Panc1 (cell line): Measurements from ENCODE around the gene SBF2. TPM values are rescaled to one million over a fixed set of nuclear protein-coding genes. Genes with fewer than 3 reads are reported as not detected.
A peak's percentile ranks its signal among the peaks of the same experiment; 100 is the strongest.

Experiments used
- ATAC-seq: fragments of 200-7000 bp; cut with Tn5 transposase; 2 replicates; pipeline ENCODE4 v1.9.1; 2020; ENCODE audit warnings: mild to moderate bottlenecking, moderate library complexity
- BruUV-seq: library from RNA; stranded (reverse); fragments of 400-500 nt; replicated peaks from 2 replicates; lab custom pipeline; 2021; lab: Mats Ljungman, UMichigan
- CTCF ChIA-PET: fragments of 300-600 bp; sonication (Branson Sonifier 250); formaldehyde crosslinking; loops from one replicate; lab custom pipeline; 2022; ENCODE audit warnings: antibody characterized with exemption; lab: Charles Lee
- POLR2A ChIA-PET: fragments of 300-600 bp; sonication (Branson Sonifier 250); formaldehyde crosslinking; loops from one replicate; lab custom pipeline; 2022; ENCODE audit warnings: antibody characterized with exemption; lab: Charles Lee
- DNase-seq: peaks from one replicate; pipeline ENCODE4 v3.0.0-alpha.2; 2010; ENCODE audit warnings: low read depth, low spot score
- H3K27ac ChIP-seq: 2 replicates; pipeline ENCODE4 v1.5.1; 2011; ENCODE audit warnings: mild to moderate bottlenecking, low read length, inconsistent platforms
- H3K27me3 ChIP-seq: fragments of 200-500 bp; sonication (Bioruptor generic); 2 replicates; pipeline ENCODE4 v1.6.0; 2014; ENCODE audit warnings: low read length, inconsistent platforms; ENCODE audit not compliant: control insufficient read depth, insufficient read depth
- H3K36me3 ChIP-seq: fragments of 200-500 bp; sonication (Bioruptor generic); 2 replicates; pipeline ENCODE4 v1.5.1; 2014; ENCODE audit warnings: inconsistent platforms, mild to moderate bottlenecking, low read length, moderate library complexity; ENCODE audit not compliant: control insufficient read depth, insufficient read depth
- H3K4me1 ChIP-seq: 2 replicates; pipeline ENCODE4 v1.5.1; 2011; ENCODE audit warnings: inconsistent platforms, mild to moderate bottlenecking, low read length, moderate library complexity; ENCODE audit not compliant: control insufficient read depth, insufficient read depth
- H3K4me3 ChIP-seq, 2 experiments: 2 replicates each; pipeline ENCODE4 v1.5.1; 2011 to 2012; ENCODE audit warnings: low read depth in 2 of 2, low read length in 2 of 2, mild to moderate bottlenecking in 2 of 2, inconsistent platforms in 1 of 2, moderate library complexity in 1 of 2
- H3K9me3 ChIP-seq: fragments of 200-500 bp; sonication (Bioruptor generic); 2 replicates; pipeline ENCODE4 v1.5.1; 2014; ENCODE audit warnings: low read depth, mild to moderate bottlenecking, inconsistent platforms, low read length, moderate library complexity; ENCODE audit not compliant: control insufficient read depth, insufficient read depth
- POLR2AphosphoS5 ChIP-seq: IDR thresholded peaks from 2 replicates; pipeline ENCODE4 v1.6.1; 2012; ENCODE audit warnings: mild to moderate bottlenecking, low read depth, low read length, moderate library complexity
- REST ChIP-seq, 2 experiments: IDR thresholded peaks; 2 replicates each; pipeline ENCODE4 v1.6.1; 2011 to 2012; ENCODE audit warnings: low read depth in 2 of 2, control low read depth in 1 of 2, low read length in 1 of 2, mild to moderate bottlenecking in 1 of 2, moderate library complexity in 1 of 2; ENCODE audit not compliant: insufficient read depth in 1 of 2
- SIN3A ChIP-seq: IDR thresholded peaks from 2 replicates; pipeline ENCODE4 v1.6.1; 2012; ENCODE audit warnings: low read depth, mild to moderate bottlenecking, low read length, moderate library complexity, borderline replicate concordance; ENCODE audit not compliant: insufficient read depth
- TCF7L2 ChIP-seq: IDR thresholded peaks from 2 replicates; pipeline ENCODE4 v1.6.1; 2011; ENCODE audit warnings: mild to moderate bottlenecking, low read depth, low read length, inconsistent platforms
- in situ Hi-C: cut with HindIII; loops from 2 replicates; pipeline ENCODE4 v1.10.0; 2016; ENCODE audit warnings: low sequenced_read_pairs, low pct_unique_long_range_greater_than_20kb
- intact Hi-C: fragments of 100-400 bp; cut with micrococcal nuclease; formaldehyde crosslinking; loops from one replicate; pipeline ENCODE4 v1.10.0; 2022; ENCODE audit not compliant: unreplicated experiment
- total RNA-seq: library from RNA; stranded (reverse); gene quantifications from one replicate; pipeline ENCODE4 v1.2.1, GENCODE V29; 2021; ENCODE audit not compliant: unreplicated experiment
- TF ChIP-seq, protein P1 (sequence below): fragments of 450-650 bp; IDR thresholded peaks from 2 replicates; pipeline ENCODE4 v1.5.1; 2017; ENCODE audit warnings: mild to moderate bottlenecking

Gene SBF2
- total RNA-seq, 1 experiment from 2014 or later: 65.0 TPM

DNA sequence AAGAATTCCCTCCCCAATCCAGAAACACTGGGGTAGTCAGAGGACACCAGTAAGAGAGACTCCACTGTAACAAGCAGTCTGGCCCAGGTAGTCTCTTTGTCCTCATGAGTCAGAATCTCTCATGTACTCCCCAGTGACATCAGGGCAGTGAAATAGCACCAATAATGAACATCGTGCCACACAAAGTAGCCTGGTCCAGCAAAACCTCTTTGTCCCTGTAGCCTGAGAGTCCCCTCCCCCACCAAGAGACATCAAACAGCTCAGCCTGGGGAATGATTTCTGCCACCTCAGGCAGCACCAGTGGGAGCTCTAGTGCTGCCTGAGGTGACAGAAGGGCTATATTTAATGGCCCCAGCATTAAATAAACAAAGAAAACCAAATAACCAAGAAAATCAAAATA is 88.1 kb downstream of the SBF2 start:
- no TSS peak for BruUV-seq
- ATAC-seq (no peak), DNase-seq (no peak)
- ChIA-PET CTCF (no interaction called here), POLR2A (interaction anchor here (0.5 kb wide), 1 partner anchor 68 kb away, joined by 4 read pairs; no protein-coding TSS in a partner anchor)
- Histone ChIP-seq H3K27ac (peak overlapping the region; percentile 77), H3K9me3 (peaks cover 24% of the 10 kb centered on the region; the same call in 1 of the 2 replicates), H3K27me3 (no peaks in the 10 kb centered on the region), H3K36me3 (no peaks in the 10 kb centered on the region), H3K4me3 (no peak overlapping the region), H3K4me1 (peaks cover 28% of the 10 kb centered on the region)
- in situ Hi-C loops: no loop called here
- intact Hi-C loops: loop anchor here (2.0 kb wide), 1 partner anchor 99 kb away; the partner anchor contains the start of gene ADM
- TF ChIP-seq TCF7L2 (peak; percentile 48; the same call in 1 of the 2 replicates), SIN3A (no peak), REST (IDR thresholded peaks at IDR 0.05; ENCODE audit: insufficient read depth in 1 of 2, low read depth in 2 of 2, low read length in 1 of 2) (no peak), POLR2AphosphoS5 (no peak)
- TF ChIP-seq, protein P1, sequence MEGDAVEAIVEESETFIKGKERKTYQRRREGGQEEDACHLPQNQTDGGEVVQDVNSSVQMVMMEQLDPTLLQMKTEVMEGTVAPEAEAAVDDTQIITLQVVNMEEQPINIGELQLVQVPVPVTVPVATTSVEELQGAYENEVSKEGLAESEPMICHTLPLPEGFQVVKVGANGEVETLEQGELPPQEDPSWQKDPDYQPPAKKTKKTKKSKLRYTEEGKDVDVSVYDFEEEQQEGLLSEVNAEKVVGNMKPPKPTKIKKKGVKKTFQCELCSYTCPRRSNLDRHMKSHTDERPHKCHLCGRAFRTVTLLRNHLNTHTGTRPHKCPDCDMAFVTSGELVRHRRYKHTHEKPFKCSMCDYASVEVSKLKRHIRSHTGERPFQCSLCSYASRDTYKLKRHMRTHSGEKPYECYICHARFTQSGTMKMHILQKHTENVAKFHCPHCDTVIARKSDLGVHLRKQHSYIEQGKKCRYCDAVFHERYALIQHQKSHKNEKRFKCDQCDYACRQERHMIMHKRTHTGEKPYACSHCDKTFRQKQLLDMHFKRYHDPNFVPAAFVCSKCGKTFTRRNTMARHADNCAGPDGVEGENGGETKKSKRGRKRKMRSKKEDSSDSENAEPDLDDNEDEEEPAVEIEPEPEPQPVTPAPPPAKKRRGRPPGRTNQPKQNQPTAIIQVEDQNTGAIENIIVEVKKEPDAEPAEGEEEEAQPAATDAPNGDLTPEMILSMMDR: no peak

DNA sequence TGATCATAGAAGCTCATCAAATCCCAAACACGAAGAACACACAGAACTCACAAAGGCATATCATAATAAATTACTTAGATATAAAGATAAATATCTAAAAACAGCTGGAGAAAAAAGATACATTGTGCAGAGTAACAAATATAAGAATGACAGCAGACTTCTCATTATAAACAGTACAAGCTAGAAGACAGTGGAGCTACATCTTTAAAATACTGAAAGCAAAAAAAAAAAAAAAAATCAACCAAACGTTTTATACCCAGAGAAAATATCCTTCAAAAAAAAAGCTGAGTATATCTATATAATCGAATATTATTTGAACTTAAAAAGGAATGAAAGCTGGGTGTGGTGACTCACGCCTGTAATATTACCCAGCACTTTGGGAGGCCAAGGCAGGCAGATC is 90.0 kb downstream of the SBF2 start:
- Histone ChIP-seq H3K27ac (no peak overlapping the region), H3K27me3 (no peaks in the 10 kb centered on the region), H3K4me1 (peaks cover 26% of the 10 kb centered on the region), H3K4me3 (no peak overlapping the region), H3K36me3 (no peaks in the 10 kb centered on the region), H3K9me3 (peaks cover 24% of the 10 kb centered on the region; the same call in 1 of the 2 replicates)
- CTCF ChIA-PET: interaction anchor here (0.6 kb wide), 1 partner anchor 104 kb away, joined by 3 read pairs; no protein-coding TSS in a partner anchor
- POLR2A ChIA-PET: interaction anchor here (0.6 to 0.7 kb wide), 8 partner anchors 8 to 331 kb away, joined by 3 to 12 read pairs (median 6); no protein-coding TSS in a partner anchor
- intact Hi-C loops: no loop called here
- DNase-seq (no peak), ATAC-seq (no peak)
- TF ChIP-seq POLR2AphosphoS5 (no peak), SIN3A (no peak), REST (IDR thresholded peaks at IDR 0.05; ENCODE audit: insufficient read depth in 1 of 2, low read depth in 2 of 2, low read length in 1 of 2) (no peak), TCF7L2 (no peak)
- TF ChIP-seq, protein P1: no peak
- no TSS peak for BruUV-seq
- in situ Hi-C loops: no loop called here
